Stimulated activated CD8-positive, alpha-beta memory T cell treated with anti-CD3 and anti-CD28 coated beads, Interleukin-4, amount 100 ng/mL, for 1 hour (primary cell): Measurements from ENCODE around the gene SLC8B1.

ENCODE experiments used
- DNase-seq, 2 donors: peaks; one replicate each; pipeline ENCODE4 v3.0.0-alpha.2; 2020; ENCODE audit warnings: low read depth in 2 of 2, low spot score in 1 of 2

Gene SLC8B1

GRCh38 chr12:113248842-113249435 is 86.0 kb downstream of the SLC8B1 start:
- DNase-seq: no peak
